Vagina (tissue), 2 donors: ENCODE measurements around the gene CADM2.

Experiments
- CTCF ChIP-seq, 3 experiments: fragments of 450-650 bp in 2 of 3; fragments of 200-600 bp in 1 of 3; sonication (generic) in 1 of 3; IDR thresholded peaks; one replicate each; pipeline ENCODE4 v1.5.1; 2017 to 2019; ENCODE audit warnings: antibody characterized with exemption in 3 of 3, mild to moderate bottlenecking in 2 of 3, moderate library complexity in 2 of 3
- POLR2A ChIP-seq, 2 donors: fragments of 450-650 bp; IDR thresholded peaks; one replicate each; pipeline ENCODE4 v1.6.1; 2017; ENCODE audit warnings: antibody characterized with exemption in 2 of 2, mild to moderate bottlenecking in 2 of 2, moderate library complexity in 2 of 2

DNA sequence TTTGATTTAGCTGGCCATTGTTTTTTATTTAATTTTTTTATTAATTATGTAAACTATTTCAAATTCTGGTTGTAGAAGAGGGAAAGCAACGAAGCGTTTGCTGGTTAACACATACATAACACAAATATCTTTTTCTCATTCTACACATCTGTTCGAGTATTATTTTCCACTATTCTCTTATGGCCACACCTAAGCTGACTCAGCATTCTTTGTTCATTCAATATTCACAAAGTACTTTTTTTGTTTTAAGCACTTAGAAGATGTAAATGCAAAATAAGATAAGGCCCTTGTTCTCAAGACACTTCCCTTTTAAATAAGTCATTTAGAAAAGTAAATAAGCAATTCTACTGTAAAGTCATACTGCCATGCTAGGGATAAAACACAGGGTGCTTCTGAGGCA, 45.4 kb downstream of the CADM2 start:
- TF ChIP-seq CTCF (IDR thresholded peaks at IDR 0.05), result no peak
- TF ChIP-seq POLR2A (IDR thresholded peaks at IDR 0.05), result no peak
